Ovary (tissue), 9 donors: ENCODE results near the gene MSI2. TPM values are rescaled to one million over a fixed set of nuclear protein-coding genes. Genes with fewer than 3 reads are reported as not detected.

Experiments
- DNase-seq, 5 donors: peaks; one replicate each; pipeline ENCODE4 v3.0.0-alpha.2; 2019 to 2020
- H3K27ac ChIP-seq, 2 donors: fragments of 200-600 bp; one replicate each; pipeline versions ENCODE4 v1.5.1 to v1.8.0; 2019 to 2022
- H3K27me3 ChIP-seq: fragments of 200-600 bp; one replicate; pipeline ENCODE4 v1.8.0; 2022
- H3K36me3 ChIP-seq: fragments of 200-600 bp; sonication (generic); one replicate; pipeline ENCODE4 v1.5.1; 2019
- H3K4me1 ChIP-seq: one replicate; pipeline ENCODE4 v1.8.1; 2013; ENCODE audit warnings: mild to moderate bottlenecking, moderate library complexity; ENCODE audit not compliant: insufficient read depth
- H3K4me3 ChIP-seq: fragments of 200-600 bp; sonication (generic); one replicate; pipeline ENCODE4 v1.5.1; 2017
- H3K9me3 ChIP-seq, 2 donors: fragments of 200-600 bp in 1 of 2; sonication (generic) in 1 of 2; one replicate each; pipeline versions ENCODE4 v1.5.1 to v1.8.1; 2013 to 2019; ENCODE audit warnings: mild to moderate bottlenecking in 1 of 2, moderate library complexity in 1 of 2
- CTCF ChIP-seq, 3 donors: fragments of 450-650 bp in 2 of 3; fragments of 200-600 bp in 1 of 3; IDR thresholded peaks; one replicate each; pipeline versions ENCODE4 v1.5.1 to v1.8.0; 2016 to 2022; ENCODE audit warnings: antibody characterized with exemption in 3 of 3, mild to moderate bottlenecking in 1 of 3
- EP300 ChIP-seq: sonication (generic); formaldehyde crosslinking; IDR thresholded peaks from one replicate; pipeline ENCODE4 v1.6.1; 2017; ENCODE audit warnings: antibody characterized with exemption
- POLR2A ChIP-seq: fragments of 450-650 bp; IDR thresholded peaks from one replicate; pipeline ENCODE4 v1.6.1; 2017; ENCODE audit warnings: antibody characterized with exemption, mild to moderate bottlenecking, moderate library complexity
- WGBS, 3 donors: extraction: QIAGEN DNeasy Blood & Tissue Kit in 1 of 3; methylation state at CpG; one replicate each; pipeline versions ENCODE4 v1.1.5 to v1.1.7; 2013 to 2017; 5-methylcytosine and 5-hydroxymethylcytosine counted together
- intact Hi-C, 4 donors: fragments of 100-400 bp; cut with DNase I; formaldehyde crosslinking; loops; one replicate each; pipeline versions ENCODE4 v1.11.0 to v1.15.1; 2022 to 2023
- polyA plus RNA-seq, 2 donors: library from polyadenylated mRNA; stranded (reverse); fragments of 200-250 nt in 1 of 2; fragments of 350-450 nt in 1 of 2; fragmentation: Illumina TruSeq in 1 of 2; extraction: RNeasy Lipid Tissue Mini Kit (QIAGEN cat#74804) in 1 of 2; gene quantifications; one replicate each; pipeline ENCODE4 v1.2.3, GENCODE V29; 2013 to 2014
- total RNA-seq, 7 donors: library from RNA; depleted of rRNA in 2 of 7; stranded (reverse); fragments of >200 nt in 2 of 7; fragmentation: NEBNext Ultra II Directional in 3 of 7; extraction: Animal tissue kit (Norgen Biotek cat#: 25700) in 3 of 7; gene quantifications; one replicate each; pipeline versions ENCODE4 v1.1.0 to v1.2.4, GENCODE V29; 2016 to 2023
- donor health status: DM: no; HTN: no; CAD: no; lungs with moderate emphysema.
- donor health status: DM: no; HTN: no; CAD: no.
- donor health status: Bipolar disorder and iron deficiency.
- donor health status: DM: yes; HTN: yes; CAD: no.
- donor health status: DM: no; HTN: no; CAD: no.
- donor health status: DM: yes; HTN: yes; CAD: no.

MSI2 gene
- total and polyA plus RNA-seq, 9 donors = 43.1 to 199 (median 120) TPM

GRCh38 chr17:57302690-57303465 lies 46.6 kb downstream of the MSI2 start:
- Histone ChIP-seq H3K27ac (no peak overlapping the region), H3K36me3 (no peaks in the 10 kb centered on the region), H3K27me3 (no peaks in the 10 kb centered on the region), H3K4me1 (peaks cover 11% of the 10 kb centered on the region), H3K4me3 (no peak overlapping the region), H3K9me3 (no peaks in the 10 kb centered on the region)
- DNase-seq = no peak
- TF ChIP-seq POLR2A = no peak
- TF ChIP-seq EP300 = no peak
- no peak for TF ChIP-seq CTCF (IDR thresholded peaks at IDR 0.05)
- WGBS, 3 donors = 64 to 80% (median 71%) methylated on average over 10 of the region's 10 CpGs
- intact Hi-C loops = no loop called here

- Histone ChIP-seq H3K4me3 (no peak overlapping the region), H3K27ac (peak overlapping the region in 1 of 2 donors; percentile 10), H3K27me3 (no peaks in the 10 kb centered on the region), H3K36me3 (no peaks in the 10 kb centered on the region), H3K4me1 (peaks cover 11% of the 10 kb centered on the region), H3K9me3 (no peaks in the 10 kb centered on the region)
- 33 to 63% (median 49%) methylated on average over 13 of the region's 13 CpGs for WGBS, 3 donors
- peak in 1 of 5 donors; percentile 61 for DNase-seq
- intact Hi-C loops = no loop called here
- TF ChIP-seq CTCF (IDR thresholded peaks at IDR 0.05) (no peak), POLR2A (no peak), EP300 (no peak)
These were observed 48.9 kb downstream of the MSI2 start for GRCh38 chr17:57305144-57305728.

DNA sequence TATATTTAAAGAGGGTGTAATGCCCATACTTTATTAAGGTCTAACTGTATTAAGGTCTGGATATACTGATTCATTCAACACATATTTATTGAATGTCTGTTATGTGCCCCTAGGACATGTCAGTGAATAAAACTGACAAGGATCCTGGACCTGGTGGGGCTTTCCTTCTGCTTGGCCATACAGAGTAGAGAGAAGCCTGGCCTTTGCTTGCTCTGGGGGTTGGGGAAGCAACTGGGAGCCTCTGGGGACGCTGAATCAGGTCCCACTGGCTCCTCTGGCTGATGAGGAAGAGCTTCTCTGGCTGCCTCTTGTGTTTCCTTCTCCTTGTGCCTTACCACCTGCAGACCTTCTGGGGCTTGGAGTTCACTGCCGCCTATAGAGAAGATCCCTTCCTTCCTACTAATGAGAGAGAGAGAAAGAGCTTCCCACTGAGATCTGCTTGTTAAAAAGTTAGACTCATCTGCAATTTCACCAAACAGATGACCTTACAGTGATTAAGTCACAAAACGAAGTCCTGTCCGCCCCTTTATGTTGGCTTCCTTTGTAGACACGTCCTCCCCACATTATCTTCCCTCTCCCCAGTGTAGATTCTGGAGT lies 49.7 kb downstream of the MSI2 start:
- TF ChIP-seq POLR2A (no peak), CTCF (IDR thresholded peaks at IDR 0.05) (no peak), EP300 (no peak)
- Histone ChIP-seq H3K27me3 (no peaks in the 10 kb centered on the region), H3K36me3 (no peaks in the 10 kb centered on the region), H3K27ac (no peak overlapping the region), H3K4me1 (peaks cover 12% of the 10 kb centered on the region), H3K4me3 (no peak overlapping the region), H3K9me3 (no peaks in the 10 kb centered on the region)
- 90 to 95% (median 94%) methylated on average over 5 of the region's 5 CpGs for WGBS, 3 donors
- no peak for DNase-seq
- intact Hi-C loops = no loop called here

- no peaks in the 10 kb centered on the region for H3K27me3 ChIP-seq
- DNase-seq = no peak
- intact Hi-C loops = no loop called here
- no peak overlapping the region for H3K27ac ChIP-seq
- TF ChIP-seq POLR2A (no peak), CTCF (IDR thresholded peaks at IDR 0.05) (no peak), EP300 (no peak)
- H3K4me1 ChIP-seq = peaks cover 23% of the 10 kb centered on the region
- 48 to 75% (median 57%) methylated on average over 5 of the region's 5 CpGs for WGBS, 3 donors
- H3K36me3 ChIP-seq = no peaks in the 10 kb centered on the region
- H3K9me3 ChIP-seq = no peaks in the 10 kb centered on the region
- no peak overlapping the region for H3K4me3 ChIP-seq
These were observed 52.3 kb downstream of the MSI2 start for GRCh38 chr17:57308543-57309186.
